HEK293 (cell line): ENCODE data around the gene NCOR2.

Experiments used
- CTCF ChIA-PET: fragments of 350-600 bp; formaldehyde crosslinking; extraction: SDS; loops from one replicate; lab custom pipeline; 2021; ENCODE audit warnings: antibody characterized with exemption; lab: Yijun Ruan, JAX
- POLR2A ChIA-PET: fragments of 300-600 bp; formaldehyde crosslinking; extraction: SDS; loops from one replicate; lab custom pipeline; 2020; ENCODE audit warnings: antibody characterized with exemption, inconsistent platforms; lab: Yijun Ruan, JAX
- H3K27ac ChIP-seq: fragments of 200-500 bp; sonication (Bioruptor generic); 2 replicates; pipeline ENCODE4 v1.5.1; 2014; ENCODE audit warnings: low read depth, low read length, control low read depth, inconsistent platforms; ENCODE audit errors: extremely low read depth
- H3K36me3 ChIP-seq, 2 experiments: fragments of 200-500 bp in 1 of 2; sonication (Bioruptor generic) in 1 of 2; 1 replicate in 1 of 2; 2 replicates in 1 of 2; pipeline ENCODE4 v1.5.1; 2014 to 2017; ENCODE audit warnings: inconsistent platforms in 2 of 2, low read length in 2 of 2; ENCODE audit not compliant: control insufficient read depth in 2 of 2, insufficient read depth in 1 of 2
- H3K4me1 ChIP-seq: fragments of 200-500 bp; sonication (Bioruptor generic); 2 replicates; pipeline ENCODE4 v1.5.1; 2014; ENCODE audit warnings: mild to moderate bottlenecking, low read length, inconsistent platforms; ENCODE audit not compliant: control insufficient read depth, insufficient read depth
- H3K4me3 ChIP-seq: 2 replicates; pipeline ENCODE4 v1.5.1; 2011; ENCODE audit warnings: low read depth, mild to moderate bottlenecking, control low read depth, low read length, moderate library complexity
- H3K9me3 ChIP-seq: fragments of 200-500 bp; sonication (Bioruptor generic); 2 replicates; pipeline ENCODE4 v1.5.1; 2014; ENCODE audit warnings: low read depth, low read length, inconsistent platforms; ENCODE audit not compliant: control insufficient read depth, insufficient read depth
- GLIS1 ChIP-seq: fragments of 450-650 bp; formaldehyde crosslinking; IDR thresholded peaks from 2 replicates; pipeline ENCODE4 v1.5.1; 2016; ENCODE audit warnings: missing biosample characterization, missing genetic modification characterization
- GLIS2 ChIP-seq: fragments of 450-650 bp; formaldehyde crosslinking; IDR thresholded peaks from 2 replicates; pipeline ENCODE4 v1.5.1; 2016; ENCODE audit warnings: missing biosample characterization, missing genetic modification characterization
- PRDM10 ChIP-seq: fragments of 450-650 bp; formaldehyde crosslinking; IDR thresholded peaks from 2 replicates; pipeline ENCODE4 v1.5.1; 2016; ENCODE audit warnings: missing biosample characterization, missing genetic modification characterization
- PRDM2 ChIP-seq: fragments of 450-650 bp; formaldehyde crosslinking; IDR thresholded peaks from 2 replicates; pipeline ENCODE4 v1.5.1; 2016; ENCODE audit warnings: missing biosample characterization, missing genetic modification characterization, borderline replicate concordance
- SCRT1 ChIP-seq: fragments of 450-650 bp; formaldehyde crosslinking; IDR thresholded peaks from 2 replicates; pipeline ENCODE4 v1.5.1; 2016; ENCODE audit warnings: missing biosample characterization, missing genetic modification characterization, borderline replicate concordance
- SP2 ChIP-seq: fragments of 450-650 bp; formaldehyde crosslinking; IDR thresholded peaks from 2 replicates; pipeline ENCODE4 v1.5.1; 2016; ENCODE audit warnings: missing biosample characterization, missing genetic modification characterization
- ZBTB20 ChIP-seq: fragments of 450-650 bp; formaldehyde crosslinking; IDR thresholded peaks from 2 replicates; pipeline ENCODE4 v1.5.1; 2016; ENCODE audit warnings: missing biosample characterization, missing genetic modification characterization
- ZBTB26 ChIP-seq: fragments of 450-650 bp; formaldehyde crosslinking; optimal IDR thresholded peaks from 2 replicates; pipeline ENCODE3; 2016; ENCODE audit warnings: missing biosample characterization, mild to moderate bottlenecking, missing genetic modification characterization
- ZBTB8A ChIP-seq: fragments of 450-650 bp; formaldehyde crosslinking; IDR thresholded peaks from 2 replicates; pipeline ENCODE4 v1.5.1; 2016; ENCODE audit warnings: missing biosample characterization, missing genetic modification characterization
- ZFP69B ChIP-seq: fragments of 450-650 bp; formaldehyde crosslinking; IDR thresholded peaks from 2 replicates; pipeline ENCODE4 v1.5.1; 2016; ENCODE audit warnings: missing biosample characterization, missing genetic modification characterization
- ZNF16 ChIP-seq: fragments of 450-650 bp; formaldehyde crosslinking; IDR thresholded peaks from 2 replicates; pipeline ENCODE4 v1.5.1; 2016; ENCODE audit warnings: low read depth, missing biosample characterization, missing genetic modification characterization
- ZNF184 ChIP-seq: fragments of 450-650 bp; IDR thresholded peaks from 2 replicates; pipeline ENCODE4 v1.5.1; 2018; ENCODE audit warnings: missing biosample characterization, mild to moderate bottlenecking, missing genetic modification characterization
- ZNF341 ChIP-seq: fragments of 450-650 bp; formaldehyde crosslinking; IDR thresholded peaks from 2 replicates; pipeline ENCODE4; 2016; ENCODE audit warnings: low read depth, missing biosample characterization, missing genetic modification characterization
- ZNF600 ChIP-seq: fragments of 450-650 bp; formaldehyde crosslinking; IDR thresholded peaks from 2 replicates; pipeline ENCODE4 v1.5.1; 2016; ENCODE audit warnings: missing biosample characterization, missing genetic modification characterization

Gene NCOR2

GRCh38 chr12:124543590-124544310, 23.7 kb downstream of the NCOR2 start:
- no peak overlapping the region for H3K4me3 ChIP-seq
- no peak overlapping the region for H3K27ac ChIP-seq
- H3K36me3 ChIP-seq: no peaks in the 10 kb centered on the region
- H3K4me1 ChIP-seq: no peaks in the 10 kb centered on the region; the same call in 1 of the 2 replicates
- no peaks in the 10 kb centered on the region for H3K9me3 ChIP-seq
- ChIA-PET CTCF (interaction anchor here (0.5 kb wide), 1 partner anchor 538 kb away, joined by 3 read pairs; no protein-coding TSS in a partner anchor), POLR2A (no interaction called here)
- TF ChIP-seq ZNF341 (0 out of 2 replicates have a peak, but pooled peaks have one; percentile 13), ZFP69B (tag by site-specific recombination) (no peak), GLIS2 (tag by site-specific recombination) (peak; percentile 24; the same call in 1 of the 2 replicates)

GRCh38 chr12:124543052-124543589, 24.3 kb downstream of the NCOR2 start:
- no peaks in the 10 kb centered on the region for H3K9me3 ChIP-seq
- ChIA-PET CTCF (interaction anchor here (0.5 kb wide), 1 partner anchor 537 kb away, joined by 3 read pairs; no protein-coding TSS in a partner anchor), POLR2A (no interaction called here)
- H3K27ac ChIP-seq: no peak overlapping the region
- TF ChIP-seq SP2 (0 out of 2 replicates have a peak, but pooled peaks have one; percentile 7), ZNF600 (tag by site-specific recombination) (peak; percentile 44; the same call in 1 of the 2 replicates), ZBTB26 (tag by site-specific recombination) (no peak), ZNF184 (tag by site-specific recombination) (no peak)
- TF ChIP-seq, all 188 proteins: peak for 2
- Histone ChIP-seq H3K4me1 (no peaks in the 10 kb centered on the region; the same call in 1 of the 2 replicates), H3K36me3 (no peaks in the 10 kb centered on the region), H3K4me3 (no peak overlapping the region)

GRCh38 chr12:124542021-124542949, 25.1 kb downstream of the NCOR2 start:
- ChIA-PET CTCF (no interaction called here), POLR2A (interaction anchor here (0.7 to 1.5 kb wide), 2 partner anchors 24 to 79 kb away, joined by 3 to 5 read pairs; no protein-coding TSS in a partner anchor)
- Histone ChIP-seq H3K36me3 (no peaks in the 10 kb centered on the region), H3K4me1 (no peaks in the 10 kb centered on the region; the same call in 1 of the 2 replicates), H3K9me3 (no peaks in the 10 kb centered on the region)
- TF ChIP-seq SCRT1 (tag by site-specific recombination) (no peak), ZNF600 (tag by site-specific recombination) (peak; percentile 73), ZBTB8A (tag by site-specific recombination) (peak; percentile 46), GLIS2 (tag by site-specific recombination) (0 out of 2 replicates have a peak, but pooled peaks have one; percentile 25), ZBTB20 (tag by site-specific recombination) (peak; percentile 63), PRDM10 (tag by site-specific recombination) (0 out of 2 replicates have a peak, but pooled peaks have one; percentile 22), GLIS1 (tag by site-specific recombination) (peak; percentile 58), ZNF16 (tag by site-specific recombination) (no peak), PRDM2 (tag by site-specific recombination) (no peak)
- TF ChIP-seq, all 188 proteins: peak for 6
- Histone ChIP-seq H3K27ac (no peak overlapping the region), H3K4me3 (no peak overlapping the region)
